Muscle of back (tissue), 11 donors: Measurements from ENCODE around the gene UFC1. TPM values are rescaled to one million over a fixed set of nuclear protein-coding genes. Genes with fewer than 3 reads are reported as not detected.

Experiments used
- DNase-seq, 3 donors: peaks; one replicate each; pipeline versions ENCODE4 v3.0.0 to v3.0.0-alpha.2; 2013
- polyA plus RNA-seq, 10 donors: library from polyadenylated mRNA; unstranded; fragments of 120-200 nt; gene quantifications; one replicate each; pipeline ENCODE4 v1.2.1, GENCODE V29; 2013; ENCODE audit not compliant: insufficient read length in 10 of 10

UFC1 gene
- polyA plus RNA-seq, 10 donors: 93.2 to 118 (median 101) TPM

DNA sequence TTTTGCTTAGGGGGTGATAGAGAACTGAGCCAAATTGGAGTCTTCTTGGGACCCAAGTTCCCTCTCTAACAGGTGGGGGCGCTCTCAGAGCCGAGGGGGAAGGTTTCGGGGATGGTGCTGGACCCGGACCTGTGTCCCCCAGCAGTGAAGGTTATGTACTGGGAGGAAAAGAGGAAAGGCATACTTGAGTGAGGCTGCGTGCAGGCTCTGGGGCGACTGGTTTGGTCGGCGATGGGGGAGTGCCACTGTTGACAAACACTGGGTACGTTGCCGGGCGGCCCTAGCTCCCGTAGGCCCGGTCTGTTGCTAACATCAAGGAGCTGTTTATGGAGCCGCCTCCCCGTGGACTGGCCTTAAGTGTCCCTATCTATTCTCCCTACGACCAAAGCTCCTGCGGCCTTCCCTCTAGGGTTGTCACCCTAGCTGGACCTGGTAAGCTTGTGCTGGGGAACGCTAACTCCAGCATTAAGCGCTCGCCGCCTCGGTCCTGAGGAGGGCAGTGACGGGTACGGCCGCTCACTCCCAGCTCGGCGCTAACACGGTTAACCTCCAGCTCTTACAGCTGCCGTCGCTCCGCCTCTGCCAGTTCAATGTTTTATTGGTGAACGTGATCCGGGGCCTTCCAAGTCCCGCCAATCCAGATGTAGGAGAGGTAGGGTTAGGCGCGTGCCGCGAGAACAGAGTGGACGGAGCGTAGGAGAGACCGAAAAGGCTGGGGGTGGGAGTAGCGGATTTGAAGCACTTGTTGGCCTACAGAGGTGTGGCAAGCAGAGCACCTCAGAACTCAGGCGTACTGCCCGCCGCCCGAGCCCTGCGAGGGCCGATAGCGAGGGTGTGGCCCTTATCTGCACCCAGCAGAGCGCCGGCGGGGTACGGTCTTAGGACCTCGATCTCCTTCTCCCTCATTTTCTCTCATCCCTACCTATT, 12.2 kb downstream of the UFC1 start, which contains the start of gene PPOX:
PPOX (plus strand) TSS at position 685 of the 927 bp plus-strand sequence. CDS start 422 bp downstream, outside the sequence.
- peak; percentile 97 to 99 (median 98) for DNase-seq

DNA sequence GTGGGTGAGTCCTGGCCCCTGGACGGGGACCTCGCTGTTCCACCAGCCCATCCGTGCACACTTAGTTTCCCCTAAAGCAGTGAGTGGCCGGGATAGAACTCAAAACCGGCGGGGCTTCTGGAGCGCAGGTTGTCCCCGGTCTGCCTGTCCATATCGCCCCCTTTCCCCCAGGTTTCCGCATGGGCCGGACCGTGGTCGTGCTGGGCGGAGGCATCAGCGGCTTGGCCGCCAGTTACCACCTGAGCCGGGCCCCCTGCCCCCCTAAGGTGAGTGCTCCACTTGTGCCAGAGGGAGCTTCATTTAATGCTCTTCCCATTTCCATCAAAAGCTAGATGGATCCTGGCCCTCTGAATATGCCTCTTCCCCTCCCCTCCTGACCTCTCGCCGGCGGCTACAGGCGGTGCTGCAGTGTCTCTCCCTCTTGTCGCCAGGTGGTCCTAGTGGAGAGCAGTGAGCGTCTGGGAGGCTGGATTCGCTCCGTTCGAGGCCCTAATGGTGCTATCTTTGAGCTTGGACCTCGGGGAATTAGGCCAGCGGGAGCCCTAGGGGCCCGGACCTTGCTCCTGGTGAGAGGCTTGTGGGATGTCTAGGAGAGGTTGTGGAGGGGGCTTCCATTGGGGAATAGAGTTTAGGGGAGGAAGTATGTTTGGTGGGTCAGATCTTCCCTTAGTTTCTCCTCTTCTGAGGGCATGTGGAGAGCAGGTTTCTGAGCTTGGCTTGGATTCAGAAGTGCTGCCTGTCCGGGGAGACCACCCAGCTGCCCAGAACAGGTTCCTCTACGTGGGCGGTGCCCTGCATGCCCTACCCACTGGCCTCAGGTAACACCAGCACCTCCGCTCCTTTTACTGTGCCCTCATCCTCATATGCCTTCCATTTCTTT, 13.1 kb downstream of the UFC1 start:
- peak in 1 of 3 donors; percentile 55 for DNase-seq

DNA sequence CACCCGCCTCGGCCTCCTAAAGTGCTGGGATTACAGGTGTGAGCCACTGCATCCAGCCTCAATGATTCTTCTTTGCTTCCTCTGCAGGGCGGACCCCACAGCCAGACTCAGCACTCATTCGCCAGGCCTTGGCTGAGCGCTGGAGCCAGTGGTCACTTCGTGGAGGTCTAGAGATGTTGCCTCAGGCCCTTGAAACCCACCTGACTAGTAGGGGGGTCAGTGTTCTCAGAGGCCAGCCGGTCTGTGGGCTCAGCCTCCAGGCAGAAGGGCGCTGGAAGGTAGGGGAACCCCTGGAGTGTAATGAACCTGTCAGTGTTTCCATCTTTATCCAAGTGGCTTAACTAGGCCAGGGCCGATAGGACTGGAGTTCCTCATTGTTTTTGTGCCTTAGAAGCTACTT, 15.1 kb downstream of the UFC1 start:
- DNase-seq: no peak

DNA sequence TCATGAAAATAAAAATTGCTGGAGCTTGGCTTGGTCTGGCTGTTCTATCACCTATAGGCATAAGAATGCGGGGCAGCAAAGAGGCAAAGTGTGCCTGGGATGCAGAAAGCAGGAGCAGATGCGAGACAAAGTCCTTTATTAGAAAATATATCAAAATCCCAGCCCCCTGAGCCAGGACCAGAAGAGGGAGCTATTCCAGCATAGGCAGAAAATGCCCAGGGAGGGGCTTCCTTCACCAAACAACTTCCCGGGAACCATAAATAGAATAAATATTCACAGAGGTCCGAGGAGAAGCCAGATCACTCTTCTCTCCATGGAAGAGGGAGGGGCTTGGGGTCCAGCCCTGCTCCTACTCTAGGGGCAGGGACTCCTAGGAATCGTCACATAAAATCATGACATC, 17.4 kb downstream of the UFC1 start:
- DNase-seq: no peak

- no peak for DNase-seq
Observed at GRCh38 chr1:161171696-161172095, 17.9 kb downstream of the UFC1 start.

GRCh38 chr1:161172349-161172748, 18.6 kb downstream of the UFC1 start:
- no peak for DNase-seq

GRCh38 chr1:161172776-161173376, 19.1 kb downstream of the UFC1 start:
- DNase-seq: peak in 2 of 3 donors; percentile 65 to 72

GRCh38 chr1:161173711-161174110, 19.9 kb downstream of the UFC1 start:
- DNase-seq: no peak

DNA sequence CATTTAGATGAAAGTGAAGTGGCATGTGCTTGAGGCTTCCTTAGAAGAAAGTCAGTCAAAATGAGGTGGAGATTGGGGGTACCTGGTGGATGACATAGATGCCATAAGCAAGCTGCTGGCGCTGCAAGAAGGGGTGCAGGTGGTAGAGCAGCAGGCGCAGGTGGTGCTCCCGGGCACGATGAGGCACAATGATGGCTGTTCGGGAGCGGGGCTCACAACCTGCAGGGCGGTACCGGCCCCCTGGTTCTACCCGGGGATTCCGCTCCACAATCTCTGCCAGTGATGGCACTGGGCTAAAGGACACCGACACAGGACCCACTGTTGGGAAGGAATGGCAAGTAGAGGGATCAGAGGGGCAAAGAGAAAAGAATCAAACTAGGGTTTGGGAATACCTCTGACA, 21.1 kb downstream of the UFC1 start:
- no peak for DNase-seq

GRCh38 chr1:161175771-161176453, 22.1 kb downstream of the UFC1 start:
- no peak for DNase-seq

GRCh38 chr1:161176468-161177111, 22.8 kb downstream of the UFC1 start:
- DNase-seq: no peak

DNA sequence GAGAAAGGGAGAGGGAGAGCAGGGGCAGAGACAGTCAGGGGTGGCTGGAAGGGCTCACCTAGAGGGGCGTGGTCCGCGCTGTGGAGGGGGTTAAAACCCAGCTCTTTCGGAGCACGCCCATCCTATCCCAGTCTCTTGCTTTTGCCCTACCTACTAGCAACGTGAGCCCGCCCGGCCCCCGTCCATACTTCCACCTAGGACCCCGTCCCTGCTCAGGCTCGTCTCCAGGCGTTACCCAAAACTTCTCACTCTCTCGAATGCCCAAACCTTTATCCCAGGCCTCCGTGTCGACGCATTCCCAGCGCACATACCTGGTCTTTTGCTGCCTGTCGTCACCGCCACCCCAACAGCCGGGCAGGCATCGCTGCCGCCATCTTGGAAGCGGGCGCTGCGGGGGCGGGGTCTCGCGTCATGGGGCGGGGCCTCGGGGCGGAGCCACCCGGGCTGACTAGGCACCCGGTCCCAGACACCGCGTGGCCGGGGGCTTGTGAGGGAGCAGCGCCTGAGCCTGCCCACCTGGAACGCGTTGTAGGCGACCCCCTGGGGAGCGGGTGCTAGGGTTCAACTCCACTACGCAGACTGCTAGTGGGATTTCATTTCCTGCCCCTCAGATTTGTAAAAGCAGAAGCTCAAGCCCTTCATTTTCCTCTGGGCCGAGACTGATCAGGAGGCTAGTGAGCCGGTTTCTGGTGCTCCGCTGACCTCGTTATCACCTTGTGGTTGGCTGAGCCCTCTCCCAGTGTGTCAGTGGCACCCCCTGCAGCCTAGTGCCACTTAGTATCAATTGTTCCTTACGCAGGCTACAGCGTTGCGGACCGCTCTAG, 23.5 kb downstream of the UFC1 start, which contains the start of gene B4GALT3:
B4GALT3 (minus strand) TSS at position 396 of the 824 bp plus-strand sequence. CDS start 1,447 bp downstream, outside the sequence.
- peak; percentile 78 to 95 (median 90) for DNase-seq

DNA sequence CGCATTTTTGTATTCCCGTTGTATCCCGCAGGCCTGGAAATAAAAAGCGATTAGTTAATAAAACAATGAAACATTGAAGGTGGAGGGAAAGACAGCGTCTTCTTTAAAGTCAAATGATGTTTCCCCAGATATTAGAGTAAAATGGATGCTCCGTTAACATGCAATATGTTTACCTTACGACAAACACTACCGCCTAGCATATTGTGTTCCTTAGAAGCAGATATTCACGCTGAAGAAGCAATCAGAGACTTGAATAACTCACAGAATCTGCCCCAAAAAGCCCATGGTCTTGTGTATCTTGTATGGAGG, 24.1 kb downstream of the UFC1 start:
- no peak for DNase-seq

GRCh38 chr1:161179698-161180097, 25.9 kb downstream of the UFC1 start:
- DNase-seq: no peak

DNA sequence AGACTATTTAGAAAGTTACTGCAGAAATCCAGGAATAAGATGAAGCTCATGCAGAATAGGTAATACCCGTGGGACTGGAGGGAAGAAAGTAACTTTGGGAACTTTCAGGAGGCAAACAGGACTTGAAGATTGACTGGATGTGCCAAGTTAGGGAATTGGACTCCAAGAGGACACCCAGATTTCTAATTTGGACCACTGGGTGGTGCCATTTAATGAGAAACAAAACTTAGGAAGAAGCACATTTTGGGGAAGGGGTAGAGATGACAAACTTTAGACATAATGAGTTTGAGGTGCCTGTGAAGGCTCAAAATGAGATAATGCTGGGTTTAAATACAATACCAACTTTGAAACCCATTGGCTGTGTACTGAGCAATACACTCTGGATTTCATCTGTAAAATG, 26.9 kb downstream of the UFC1 start:
- DNase-seq: peak in 1 of 3 donors; percentile 30

GRCh38 chr1:161182214-161182613, 28.4 kb downstream of the UFC1 start:
- no peak for DNase-seq

DNA sequence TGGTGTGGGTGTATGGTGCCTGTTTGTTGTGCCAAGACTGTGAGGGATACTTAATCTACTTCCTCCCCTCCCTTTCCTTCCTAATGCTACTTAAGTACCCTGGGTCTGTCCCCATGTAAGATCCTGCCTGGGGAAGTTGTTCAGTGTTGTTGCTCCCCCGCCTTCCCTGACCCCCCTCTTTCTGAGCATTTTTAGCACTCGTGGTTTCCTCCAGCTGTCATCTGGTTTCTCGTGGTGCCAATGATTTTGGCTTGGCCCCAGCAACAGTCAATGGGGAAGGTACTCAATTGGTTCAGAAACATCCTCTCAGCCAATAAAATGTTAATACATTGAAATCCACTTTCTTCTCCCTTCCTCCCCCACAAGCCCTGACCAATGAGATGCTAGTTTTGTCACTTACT, 31.5 kb downstream of the UFC1 start:
- DNase-seq: peak; percentile 64 to 89 (median 78)

DNA sequence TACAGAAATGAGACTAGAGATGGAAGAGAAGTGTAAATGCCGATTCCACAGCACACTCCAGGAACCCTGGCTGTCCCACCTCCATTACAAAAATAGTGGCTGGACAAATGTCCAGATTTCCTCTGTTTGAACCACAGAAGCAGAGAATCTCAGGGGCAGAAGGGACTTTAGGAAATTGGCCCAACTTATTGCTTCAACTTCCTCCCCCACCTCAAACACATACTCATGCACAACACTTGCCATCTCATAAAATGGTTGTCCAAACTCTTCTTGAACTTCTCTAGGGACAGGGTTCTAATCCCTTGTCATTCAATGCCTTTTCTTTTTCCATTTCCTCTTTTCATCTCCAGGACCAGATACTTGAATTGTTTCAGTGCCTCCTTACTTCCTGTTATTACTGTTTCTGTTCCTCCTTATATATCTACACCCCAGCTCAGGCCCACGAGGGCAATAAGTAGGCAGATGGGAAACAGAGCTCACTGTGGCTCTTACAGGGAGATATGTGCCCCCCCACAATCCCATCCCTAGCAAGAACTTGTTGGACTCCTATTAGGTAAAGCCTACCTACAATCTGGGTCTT, 32.0 kb downstream of the UFC1 start:
- DNase-seq: peak in 1 of 3 donors; percentile 52

- no peak for DNase-seq
Observed at GRCh38 chr1:161187311-161187710, 33.5 kb downstream of the UFC1 start.

GRCh38 chr1:161188381-161188780, 34.6 kb downstream of the UFC1 start:
- no peak for DNase-seq
